ENCODE data around the gene BLTP2. TPM values are rescaled to one million over a fixed set of nuclear protein-coding genes. Genes with fewer than 3 reads are reported as not detected.
A peak's percentile ranks its signal among the peaks of the same experiment; 100 is the strongest.
"Not testable (repeated sequence)": the region's sequence is repeated elsewhere in the genome, so short reads cannot be mapped to it uniquely, and the experiment has no call there.

The BLTP2 gene
- total RNA-seq, 6 donors from 2014 or later, result 98.1 to 250 (median 131) TPM

DNA sequence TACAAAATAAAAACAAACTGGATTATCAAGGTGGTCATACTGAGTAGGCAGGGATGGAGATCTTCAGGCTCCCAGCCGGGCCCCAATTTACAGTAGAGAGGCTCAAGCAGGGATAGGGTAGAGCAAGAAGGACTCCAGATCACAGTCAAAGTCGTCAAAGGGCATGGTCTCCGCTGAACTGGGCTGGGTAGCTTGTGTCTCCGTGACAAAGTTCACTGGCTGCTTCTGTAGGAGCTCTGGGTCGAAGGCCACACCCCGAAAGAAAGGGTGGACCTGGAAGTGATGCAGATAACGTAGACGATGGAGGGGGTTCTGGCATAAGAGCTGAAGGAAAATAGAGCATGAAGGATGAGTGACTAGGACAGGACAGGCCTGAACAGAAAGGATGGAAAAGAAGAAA, 34.6 kb downstream of the BLTP2 start:
- ATAC-seq (ENCODE audit: low FRiP score in 2 of 2) (no peak), DNase-seq (no peak)
- Histone ChIP-seq H3K36me3 (peaks cover 12 to 37% (median 20%) of the 10 kb centered on the region in 4 donors), H3K27ac (no peak overlapping the region), H3K27me3 (no peaks in the 10 kb centered on the region), H3K4me3 (no peak overlapping the region), H3K9me3 (no peaks in the 10 kb centered on the region), H3K4me1 (no peaks in the 10 kb centered on the region)
- TF ChIP-seq, protein P1, sequence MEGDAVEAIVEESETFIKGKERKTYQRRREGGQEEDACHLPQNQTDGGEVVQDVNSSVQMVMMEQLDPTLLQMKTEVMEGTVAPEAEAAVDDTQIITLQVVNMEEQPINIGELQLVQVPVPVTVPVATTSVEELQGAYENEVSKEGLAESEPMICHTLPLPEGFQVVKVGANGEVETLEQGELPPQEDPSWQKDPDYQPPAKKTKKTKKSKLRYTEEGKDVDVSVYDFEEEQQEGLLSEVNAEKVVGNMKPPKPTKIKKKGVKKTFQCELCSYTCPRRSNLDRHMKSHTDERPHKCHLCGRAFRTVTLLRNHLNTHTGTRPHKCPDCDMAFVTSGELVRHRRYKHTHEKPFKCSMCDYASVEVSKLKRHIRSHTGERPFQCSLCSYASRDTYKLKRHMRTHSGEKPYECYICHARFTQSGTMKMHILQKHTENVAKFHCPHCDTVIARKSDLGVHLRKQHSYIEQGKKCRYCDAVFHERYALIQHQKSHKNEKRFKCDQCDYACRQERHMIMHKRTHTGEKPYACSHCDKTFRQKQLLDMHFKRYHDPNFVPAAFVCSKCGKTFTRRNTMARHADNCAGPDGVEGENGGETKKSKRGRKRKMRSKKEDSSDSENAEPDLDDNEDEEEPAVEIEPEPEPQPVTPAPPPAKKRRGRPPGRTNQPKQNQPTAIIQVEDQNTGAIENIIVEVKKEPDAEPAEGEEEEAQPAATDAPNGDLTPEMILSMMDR (IDR thresholded peaks at IDR 0.05), result no peak
- TF ChIP-seq EP300 (IDR thresholded peaks at IDR 0.05), result no peak
- no peak for TF ChIP-seq POLR2A (IDR thresholded peaks at IDR 0.05)
- TF ChIP-seq POLR2AphosphoS5 (IDR thresholded peaks at IDR 0.05), result no peak
- 86 to 92% methylated on average over 8 of the region's 8 CpGs for WGBS, 2 donors

DNA sequence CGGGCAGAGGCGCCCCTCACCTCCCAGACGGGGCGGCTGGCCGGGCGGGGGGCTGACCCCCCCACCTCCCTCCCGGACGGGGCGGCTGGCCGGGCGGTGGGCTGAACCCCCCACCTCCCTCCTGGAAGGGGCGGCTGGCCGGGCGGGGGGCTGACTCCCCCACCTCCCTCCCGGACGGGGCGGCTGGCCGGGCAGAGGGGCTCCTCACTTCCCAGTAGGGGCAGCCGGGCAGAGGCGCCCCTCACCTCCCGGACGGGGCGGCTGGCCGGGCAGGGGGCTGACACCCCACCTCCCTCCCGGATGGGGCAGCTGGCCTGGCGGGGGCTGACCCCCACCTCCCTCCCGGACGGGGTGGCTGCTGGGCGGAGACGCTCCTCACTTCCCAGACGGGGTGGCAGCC, 40.9 kb downstream of the BLTP2 start:
- DNase-seq, result peak in 1 of 2 donors; percentile 50
- peaks cover 7 to 11% (median 9%) of the 10 kb centered on the region in 4 donors for H3K4me1 ChIP-seq
- H3K36me3 ChIP-seq; H3K27me3 ChIP-seq; H3K9me3 ChIP-seq; ATAC-seq (ENCODE audit: low FRiP score in 2 of 2); H3K4me3 ChIP-seq; H3K27ac ChIP-seq: not testable (repeated sequence)
- 100% methylated on average over 2 of the region's 31 CpGs; no CpG with 5 or more reads in 1 of the 2 donors for WGBS, 2 donors

DNA sequence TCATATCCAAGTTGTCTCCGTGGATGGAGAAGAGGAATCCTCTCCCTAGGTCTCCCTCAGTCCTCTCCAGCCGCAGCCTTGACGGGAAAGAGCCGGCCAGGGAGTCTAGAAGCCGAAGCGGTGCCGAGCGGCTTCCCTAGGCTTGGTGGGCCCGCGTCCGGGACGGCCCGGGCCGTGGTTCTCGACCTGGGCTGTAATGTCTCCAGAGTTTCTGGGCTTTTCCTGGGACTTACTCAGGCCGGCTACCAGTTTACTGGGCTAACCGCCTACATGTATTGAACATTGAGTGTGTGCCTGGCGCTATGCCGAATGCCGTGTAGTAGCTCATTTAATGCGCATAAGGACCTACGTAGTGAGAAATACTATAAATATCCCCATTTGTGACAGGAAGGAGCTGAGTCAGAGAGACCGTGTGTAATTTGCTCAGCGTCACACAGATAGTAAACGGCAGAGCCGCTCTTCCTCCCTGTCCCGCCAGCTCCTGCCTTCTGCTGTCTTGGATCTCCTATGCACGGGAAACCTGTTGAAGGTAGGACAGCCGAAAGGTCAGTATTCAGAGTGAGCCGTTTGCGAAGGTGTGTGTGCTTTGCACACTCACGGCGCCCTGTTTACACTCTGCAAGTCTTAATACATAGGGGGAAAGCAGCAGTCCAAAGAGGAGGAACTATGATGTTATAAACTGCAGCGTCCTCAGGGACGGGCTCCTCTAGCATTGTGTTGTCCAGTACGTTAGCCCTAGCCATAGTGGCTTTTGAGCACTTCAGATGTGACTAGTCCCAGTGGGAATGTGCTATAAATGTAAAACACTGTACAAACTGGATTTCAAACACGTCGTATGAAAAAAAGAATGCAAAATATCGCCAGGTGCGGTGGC, 45.4 kb downstream of the BLTP2 start:
- ATAC-seq (ENCODE audit: low FRiP score in 2 of 2), result peak; percentile 82 to 86
- Histone ChIP-seq H3K4me3 (peak overlapping the region; percentile 18 to 62 (median 58)), H3K9me3 (no peaks in the 10 kb centered on the region), H3K27ac (peak overlapping the region; percentile 94 to 97 (median 96)), H3K27me3 (no peaks in the 10 kb centered on the region), H3K36me3 (no peaks in the 10 kb centered on the region), H3K4me1 (peaks cover 17 to 21% (median 17%) of the 10 kb centered on the region in 4 donors)
- 11 to 12% methylated on average over 37 to 39 of the region's 40 CpGs for WGBS, 2 donors
- peak in 1 of 2 donors; percentile 60 for DNase-seq
- peak in 1 of 2 donors; percentile 3 for TF ChIP-seq POLR2AphosphoS5 (IDR thresholded peaks at IDR 0.05)
- TF ChIP-seq EP300 (IDR thresholded peaks at IDR 0.05), result no peak
- peak in 2 of 4 donors; percentile 1 to 14 for TF ChIP-seq POLR2A (IDR thresholded peaks at IDR 0.05)
- TF ChIP-seq, protein P1 (IDR thresholded peaks at IDR 0.05), result peak in 1 of 6 experiments; percentile 6

DNA sequence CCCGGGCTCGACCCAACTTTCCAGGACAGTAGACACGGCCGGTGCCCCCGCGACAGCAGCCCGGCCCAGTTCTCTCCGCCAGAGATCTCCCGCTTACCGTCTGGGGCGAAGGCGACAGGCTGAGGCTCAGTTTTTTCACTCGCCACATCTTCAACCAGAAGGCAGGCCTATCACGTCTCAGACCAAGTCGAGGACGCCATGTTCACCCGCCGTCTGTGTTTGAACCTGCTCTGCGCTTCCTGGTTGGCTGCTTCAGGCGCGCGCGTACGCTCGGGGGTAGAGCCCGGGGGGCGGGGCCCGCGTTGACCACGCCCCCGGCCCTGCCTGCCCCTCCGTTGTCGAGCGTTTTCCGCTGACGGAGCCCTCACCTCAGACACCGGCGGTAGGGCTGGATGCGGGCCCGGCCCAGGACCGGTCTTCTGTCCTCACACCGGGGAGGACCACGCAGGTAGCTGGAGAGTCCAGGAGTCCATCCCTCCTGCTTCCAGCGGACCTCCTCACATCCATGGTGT, 46.1 kb downstream of the BLTP2 start, which contains the start of gene SPAG5:
TSS of gene SPAG5 (minus strand) at position 227 of the 512 bp plus-strand sequence. CDS start at position 148, 79 bp downstream.
- H3K9me3 ChIP-seq, result no peaks in the 10 kb centered on the region
- H3K4me1 ChIP-seq, result peaks cover 17 to 21% (median 17%) of the 10 kb centered on the region in 4 donors
- H3K27me3 ChIP-seq, result no peaks in the 10 kb centered on the region
- peak; percentile 98 for DNase-seq
- H3K4me3 ChIP-seq, result peak within 1 kb of the TSS; percentile 55 to 62 (median 58)
- peak within 1 kb of the TSS; percentile 94 to 97 (median 96) for H3K27ac ChIP-seq
- peak; percentile 99 for ATAC-seq (ENCODE audit: low FRiP score in 2 of 2)
- H3K36me3 ChIP-seq, result no peaks in the 10 kb centered on the region
- TF ChIP-seq EP300 (IDR thresholded peaks at IDR 0.05), result no peak
- TF ChIP-seq POLR2A (IDR thresholded peaks at IDR 0.05), result peak; percentile 71 to 95 (median 86)
- peak; percentile 90 to 98 for TF ChIP-seq POLR2AphosphoS5 (IDR thresholded peaks at IDR 0.05)
- TF ChIP-seq, protein P1 (IDR thresholded peaks at IDR 0.05), result peak in 2 of 6 experiments; percentile 2 to 31
- 0% methylated on average over 6 to 31 of the region's 44 CpGs for WGBS, 2 donors

DNA sequence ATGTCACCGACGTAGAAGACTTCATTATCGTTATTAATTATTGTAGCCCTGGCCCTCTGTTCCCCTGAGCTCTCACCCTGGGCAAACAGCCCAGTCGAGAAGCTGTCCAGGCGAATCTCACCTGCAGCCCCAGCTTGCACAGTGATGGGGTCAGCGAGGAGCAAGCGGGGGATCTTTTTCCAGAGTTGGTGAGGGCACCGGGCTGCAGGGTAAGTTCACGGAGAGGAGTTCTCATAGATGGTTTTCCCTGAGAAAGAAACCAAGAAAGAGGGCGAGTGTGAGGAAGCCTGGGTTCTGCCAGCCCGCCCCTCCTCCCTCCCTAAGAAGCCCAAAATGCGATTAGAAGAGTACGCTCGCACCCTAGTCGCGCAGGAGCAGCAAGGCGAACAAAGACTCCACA, 46.6 kb downstream of the BLTP2 start:
- 6 to 10% methylated on average over 13 to 17 of the region's 17 CpGs for WGBS, 2 donors
- Histone ChIP-seq H3K27me3 (no peaks in the 10 kb centered on the region), H3K9me3 (no peaks in the 10 kb centered on the region), H3K27ac (peak overlapping the region in 3 of 4 donors; percentile 94 to 96 (median 95)), H3K4me3 (peak overlapping the region; percentile 55 to 62 (median 58)), H3K4me1 (peaks cover 17 to 21% (median 17%) of the 10 kb centered on the region in 4 donors), H3K36me3 (no peaks in the 10 kb centered on the region)
- ATAC-seq (ENCODE audit: low FRiP score in 2 of 2) (no peak), DNase-seq (no peak)
- TF ChIP-seq, protein P1 (IDR thresholded peaks at IDR 0.05), result no peak
- no peak for TF ChIP-seq POLR2A (IDR thresholded peaks at IDR 0.05)
- no peak for TF ChIP-seq EP300 (IDR thresholded peaks at IDR 0.05)
- TF ChIP-seq POLR2AphosphoS5 (IDR thresholded peaks at IDR 0.05), result no peak

Data from upper lobe of left lung (tissue), 6 donors.